Fibroblast of skin of abdomen (primary cell): Measurements from ENCODE around the gene TRIML2.
"Not testable (repeated sequence)": the region's sequence is repeated elsewhere in the genome, so short reads cannot be mapped to it uniquely, and the experiment has no call there.

ENCODE experiments used
- DNase-seq: peaks from one replicate; pipeline ENCODE4 v3.0.0-alpha.2; 2013

Gene TRIML2

DNA sequence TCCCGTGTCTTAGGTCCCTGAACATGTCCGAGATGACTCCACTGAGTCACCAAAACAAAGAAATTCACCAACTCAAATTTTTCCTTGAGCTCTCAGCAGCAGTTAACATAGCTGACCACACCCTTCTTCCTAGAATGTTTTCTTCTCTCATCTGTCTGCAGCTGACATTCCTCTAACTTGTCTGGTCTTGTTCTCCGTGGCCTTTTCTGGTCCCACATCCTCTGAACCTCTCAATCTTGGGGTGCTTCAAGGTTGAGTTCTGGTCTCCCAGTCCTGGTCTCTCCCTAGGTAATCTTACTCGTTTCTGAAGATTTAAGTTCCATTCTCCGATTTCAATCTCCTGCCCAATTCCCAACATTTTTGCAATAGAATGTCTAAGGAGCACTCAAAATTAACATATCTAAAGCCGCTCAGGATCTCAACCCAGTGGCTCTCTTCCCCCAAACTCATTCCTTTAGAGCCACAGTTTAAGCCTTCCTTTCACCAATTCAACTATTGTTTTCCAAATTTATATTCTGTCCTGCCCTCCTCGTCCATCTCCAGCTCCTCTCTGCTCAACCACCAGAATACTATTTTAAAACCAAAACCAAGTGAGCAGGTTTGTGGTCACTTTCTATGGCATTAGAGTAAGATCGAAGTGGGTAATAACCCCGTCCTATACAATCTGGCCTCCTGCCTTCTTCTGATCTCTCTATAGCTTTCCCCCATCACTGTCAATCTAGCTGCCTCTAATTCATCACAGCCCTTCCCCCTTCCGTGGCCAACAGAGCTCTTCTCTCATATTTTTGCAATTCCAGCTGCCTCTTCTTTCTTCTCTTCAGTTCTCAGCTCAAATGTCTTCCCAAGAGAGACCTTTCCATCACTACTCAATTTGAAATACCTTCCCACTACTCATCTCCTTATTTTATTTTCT lies 1.2 kb downstream of the TRIML2 start:
- peak; percentile 40 for DNase-seq

DNA sequence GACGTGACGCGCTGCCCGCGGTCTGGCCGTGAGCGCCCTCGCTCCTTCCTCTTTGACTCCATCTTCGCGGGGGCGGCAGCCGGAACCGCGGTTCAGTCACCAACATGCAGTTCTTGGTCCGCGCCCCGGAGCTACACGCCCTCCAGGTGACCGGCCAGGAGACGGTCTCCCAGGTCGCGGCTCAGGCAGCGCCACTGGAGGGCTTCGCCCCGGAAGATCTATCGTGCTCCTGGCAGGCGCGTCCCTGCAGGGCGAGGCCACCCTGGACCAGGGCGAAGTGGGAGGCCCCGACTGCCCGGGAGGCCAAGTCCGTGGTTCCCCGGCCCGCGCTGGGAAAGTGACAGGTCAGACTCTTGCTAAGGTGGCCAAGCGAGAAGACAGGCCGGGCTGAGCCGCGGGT lies 2.9 kb downstream of the TRIML2 start:
- no peak for DNase-seq

DNA sequence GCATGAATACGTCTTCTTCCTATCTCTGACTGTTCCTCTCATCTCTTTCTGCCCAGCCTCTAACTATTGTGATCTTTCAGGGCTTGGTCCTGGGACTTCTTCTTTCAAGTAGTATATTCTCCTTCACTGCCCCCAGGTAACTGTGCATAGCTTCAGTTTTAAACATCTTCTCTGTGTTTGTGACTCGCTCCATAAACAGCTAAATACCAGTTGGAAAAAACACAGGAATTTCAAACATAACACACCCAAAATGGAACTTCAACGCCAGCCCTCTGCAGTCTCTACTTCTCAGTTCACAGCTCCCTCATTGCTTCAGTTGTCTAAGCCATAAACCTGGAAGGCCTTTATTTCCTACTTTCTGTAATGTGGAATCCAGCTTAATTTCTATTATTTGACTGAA lies 16.6 kb downstream of the TRIML2 start:
- DNase-seq, result peak; percentile 23

DNA sequence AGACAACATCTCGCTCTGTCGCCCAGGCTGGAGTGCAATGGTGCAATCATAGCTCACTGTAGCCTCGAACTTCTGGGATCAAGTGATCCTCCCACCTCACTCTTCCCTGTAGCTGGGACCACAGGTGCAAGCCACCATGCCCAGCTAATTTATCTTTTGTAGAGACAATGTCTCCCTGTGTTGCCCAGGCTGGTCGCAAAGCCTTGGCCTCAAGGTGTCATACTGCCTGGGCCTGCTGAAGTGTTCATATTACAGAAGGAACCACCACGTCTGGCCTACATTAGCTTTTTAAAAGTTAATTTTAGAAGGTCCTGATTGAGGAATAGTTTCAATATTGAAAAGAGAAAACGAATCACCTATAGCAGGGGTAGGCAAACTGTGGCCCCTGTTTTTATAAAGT lies 22.5 kb downstream of the TRIML2 start:
- no peak for DNase-seq

DNA sequence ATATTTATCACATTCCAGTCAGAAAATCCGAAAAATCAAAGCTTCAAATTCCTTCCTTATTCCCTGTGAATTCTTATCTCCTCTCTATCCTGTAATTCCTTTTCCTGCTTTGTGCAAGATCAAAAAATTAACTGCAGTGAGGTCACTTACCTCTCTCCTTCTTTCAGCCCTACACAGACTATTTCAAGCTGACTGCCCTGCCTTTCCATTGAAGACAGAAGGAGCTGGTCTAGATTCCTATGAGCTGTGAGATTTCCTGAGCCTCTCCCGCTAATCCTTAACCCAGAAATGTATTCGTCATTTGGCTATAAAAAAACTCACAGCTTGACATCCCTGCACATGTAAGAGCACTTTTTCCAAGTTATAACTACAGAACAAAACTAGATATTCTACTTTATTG lies 26.6 kb downstream of the TRIML2 start:
- DNase-seq, result peak; percentile 9

DNA sequence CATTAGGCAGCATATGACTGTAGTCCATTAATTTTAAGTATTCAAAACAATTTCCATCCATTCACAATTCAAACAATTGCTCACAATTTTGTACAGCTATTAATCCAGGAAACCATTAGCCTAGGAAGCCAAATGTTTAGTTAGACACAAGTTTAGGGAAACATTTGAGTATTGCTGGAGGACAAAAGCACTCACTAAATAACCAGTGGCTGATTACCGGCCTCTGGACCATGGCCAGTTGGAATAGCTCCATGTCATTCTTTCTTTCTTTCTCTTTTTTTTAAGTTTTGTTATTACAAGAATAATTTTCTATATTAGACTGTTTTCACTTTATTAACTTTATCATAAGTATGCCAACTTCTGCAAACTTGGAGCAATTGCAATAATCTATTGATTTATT lies 31.3 kb downstream of the TRIML2 start:
- no peak for DNase-seq

DNA sequence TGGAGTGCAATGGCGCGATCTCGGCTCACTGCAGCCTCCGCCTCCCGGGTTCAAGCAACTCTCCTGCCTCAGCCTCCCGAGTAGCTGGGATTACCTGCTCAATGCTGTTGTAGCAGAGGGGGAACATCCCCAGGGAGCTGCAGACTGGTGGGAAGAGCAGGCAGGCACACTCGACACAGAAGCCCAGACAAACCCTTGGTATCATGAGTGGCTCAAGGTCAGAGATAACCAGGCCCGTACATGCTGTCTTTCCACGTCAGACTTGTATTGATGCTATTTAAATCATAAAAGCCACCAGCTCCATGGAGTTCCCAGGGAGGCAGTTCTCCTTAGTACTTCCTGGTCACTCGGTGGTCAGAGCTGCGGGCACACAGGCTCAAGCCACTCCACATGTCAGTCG lies 33.2 kb downstream of the TRIML2 start:
- no peak for DNase-seq

DNA sequence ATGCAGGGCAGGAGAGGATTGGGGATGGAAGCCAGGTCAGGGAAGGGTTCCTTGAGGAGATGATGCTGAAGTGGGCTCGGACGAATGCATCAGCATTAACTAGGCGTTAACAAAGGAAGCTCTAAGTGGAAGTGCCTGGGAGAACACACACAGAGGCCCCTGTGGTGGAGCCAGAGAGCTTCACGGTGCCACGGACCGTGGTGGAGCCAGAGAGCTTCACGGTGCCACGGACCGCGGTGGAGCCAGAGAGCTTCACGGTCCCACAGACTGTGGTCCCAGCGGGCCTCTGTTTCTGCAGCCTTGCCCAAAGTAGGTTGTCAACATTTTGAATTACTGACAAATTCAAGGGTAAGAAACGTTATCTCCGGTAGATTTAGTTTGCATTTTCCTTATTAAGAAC lies 48.3 kb downstream of the TRIML2 start:
- no peak for DNase-seq

DNA sequence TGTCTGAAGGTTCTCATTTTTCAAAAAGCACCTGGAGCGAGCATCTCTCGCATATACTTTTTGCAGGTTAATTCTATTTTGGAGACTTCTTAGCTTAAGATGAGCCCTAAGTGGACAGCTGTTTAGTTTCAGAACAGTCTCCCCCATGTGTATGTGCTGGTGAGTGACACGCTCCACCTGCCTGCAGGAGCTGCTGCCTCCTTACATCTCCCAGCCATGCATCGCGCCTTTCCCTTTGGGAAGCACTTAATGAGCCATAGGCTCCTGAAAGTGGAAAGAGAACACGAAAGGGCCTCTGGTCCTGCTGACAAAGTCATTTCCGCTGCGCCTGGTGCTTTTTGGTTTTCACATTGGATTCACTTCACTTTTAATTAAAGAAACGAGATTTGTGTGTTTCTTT lies 56.1 kb downstream of the TRIML2 start:
- no peak for DNase-seq

DNA sequence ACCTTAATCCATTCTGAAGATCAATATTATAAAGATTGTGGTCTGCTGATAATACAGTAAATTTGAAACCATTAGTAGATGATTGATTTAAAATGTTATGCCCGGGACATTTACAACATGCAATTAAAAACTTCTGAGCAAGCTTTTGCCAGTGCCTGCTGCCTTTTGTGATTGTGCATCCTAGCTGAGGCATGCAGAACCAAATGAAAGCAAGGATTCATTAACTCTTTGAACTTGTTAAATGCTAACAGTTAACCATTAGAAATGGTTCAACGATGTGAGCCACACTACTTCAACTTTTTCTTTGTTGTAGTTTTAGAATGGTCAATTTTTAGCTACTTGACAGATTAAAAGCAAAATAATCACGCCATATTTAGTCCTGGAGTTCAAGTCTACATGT lies 62.7 kb downstream of the TRIML2 start:
- no peak for DNase-seq

DNA sequence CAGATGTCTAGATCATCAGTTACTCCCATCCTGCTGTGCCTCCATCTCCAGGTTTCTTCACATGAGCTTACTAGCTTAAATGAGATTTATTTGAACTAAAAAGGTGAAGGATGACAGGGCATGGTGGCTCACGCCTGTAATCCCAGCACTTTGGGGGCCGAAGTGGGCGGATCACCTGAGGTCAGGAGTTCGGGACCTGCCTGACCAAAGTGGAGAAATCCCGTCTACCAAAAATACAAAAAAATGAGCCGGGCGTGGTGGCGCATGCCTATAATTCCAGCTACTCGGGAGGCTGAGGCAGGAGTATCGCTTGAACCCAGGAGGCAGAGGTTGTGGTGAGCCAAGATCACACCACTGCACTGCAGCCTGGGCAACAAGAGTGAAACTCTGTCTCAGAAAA lies 63.9 kb downstream of the TRIML2 start:
- DNase-seq, result not testable (repeated sequence)

DNA sequence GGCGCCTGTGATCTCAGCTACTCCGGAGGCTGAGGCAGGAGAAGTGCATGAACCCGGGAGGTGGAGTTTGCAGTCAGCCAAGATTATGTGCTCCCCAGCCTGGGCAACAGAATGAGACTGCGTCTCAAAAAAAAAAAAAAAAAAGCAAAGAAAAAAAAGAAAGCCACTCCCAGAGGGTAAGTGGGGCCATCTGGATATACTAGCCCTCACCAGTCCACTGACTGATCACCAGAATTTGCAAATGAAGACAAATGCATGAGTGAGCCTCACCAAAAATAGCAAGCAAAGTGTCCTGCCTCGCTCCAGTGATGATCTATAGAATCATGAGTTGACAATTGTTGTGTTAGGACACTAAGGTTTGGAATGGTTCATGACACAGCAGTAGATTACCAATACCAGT lies 66.2 kb downstream of the TRIML2 start:
- no peak for DNase-seq

DNA sequence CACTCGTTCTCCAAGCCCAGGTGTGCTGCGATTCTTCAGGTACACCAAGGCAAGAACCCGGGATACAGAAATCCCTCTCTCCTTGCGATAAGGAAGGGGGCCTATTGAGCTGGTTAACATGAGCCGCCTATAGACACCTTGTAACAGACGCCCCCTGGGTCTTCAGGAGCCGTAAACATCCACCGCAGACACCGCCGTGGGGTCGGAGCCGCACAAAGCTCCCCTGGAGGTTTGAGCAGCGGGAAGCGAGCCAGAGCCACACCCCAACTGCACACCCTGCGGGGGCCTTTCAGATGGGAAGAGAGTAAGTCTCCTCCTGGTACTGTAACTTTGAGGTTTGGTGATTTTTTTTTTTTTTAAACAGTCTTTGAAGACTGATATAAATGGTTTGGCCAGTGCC lies 67.2 kb downstream of the TRIML2 start:
- DNase-seq, result no peak

DNA sequence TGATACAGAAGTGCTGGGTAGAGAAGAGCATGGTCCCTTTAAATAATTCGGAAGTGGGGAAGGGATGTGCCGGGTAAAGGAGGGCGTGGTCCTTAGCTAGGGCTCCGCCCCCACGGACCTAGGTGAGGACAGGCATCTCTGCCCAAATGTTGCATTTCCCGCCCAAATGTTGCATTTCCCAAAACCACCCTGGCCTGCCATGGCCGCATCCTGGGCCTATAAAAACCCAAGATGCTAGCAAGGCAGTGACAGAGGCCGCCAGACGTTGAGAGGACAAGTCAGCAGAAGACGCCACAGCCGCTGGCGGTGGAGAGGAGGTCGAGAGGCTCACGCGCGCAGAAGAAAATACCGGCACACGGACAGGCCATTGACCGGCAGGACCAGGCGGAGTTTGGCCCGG lies 67.7 kb downstream of the TRIML2 start:
- DNase-seq, result no peak
